ENCODE measurements around the gene EMP3. TPM values are rescaled to one million over a fixed set of nuclear protein-coding genes. Genes with fewer than 3 reads are reported as not detected.

EMP3 gene
- total and polyA plus RNA-seq, 2 of the 13 experiments (the other 11 are each of a cell fraction or from before 2014, with no cell fraction given) = 2.2 to 7.8 TPM

- intact Hi-C loops (cut with micrococcal nuclease; ENCODE audit: unreplicated experiment) = no loop called here
- H3K27ac ChIP-seq (ENCODE audit: extremely low read length, insufficient read depth, low read length) = peak overlapping the region; percentile 59
- no TSS peak for BruUV-seq (replicated peaks)
- H3K9me3 ChIP-seq (ENCODE audit: low read length) = peaks cover 6% of the 10 kb centered on the region; the same call in 1 of the 2 replicates
- CTCF ChIA-PET (ENCODE audit: low intra/inter-chr PET ratio, low total read pairs) = interaction anchor here (1.1 kb wide), 1 partner anchor 113 kb away, joined by 3 read pairs; the partner anchor contains the start of gene GRWD1
- DNase-seq (ENCODE audit: low spot score) = peak; percentile 93
- H2AFZ ChIP-seq (ENCODE audit: low read length) = no peak overlapping the region
- H3K9ac ChIP-seq (ENCODE audit: insufficient read depth, low read depth, low read length) = peak overlapping the region; percentile 71; the same call in 1 of the 2 replicates
- 4% methylated on average over 19 of the region's 25 CpGs for WGBS (ENCODE audit: low lambda C conversion rate)
- in situ Hi-C loops (cut with HindIII; ENCODE audit: extremely low pct_ligation_motif_present, low pct_unique_long_range_greater_than_20kb) = no loop called here
- H3K79me2 ChIP-seq (ENCODE audit: insufficient read depth, low read length) = no peaks in the 10 kb centered on the region
- peak overlapping the region; percentile 52 to 76 (median 56) for H3K4me3 ChIP-seq (replicated peaks in 1 of 3; ENCODE audit: insufficient read depth in 1 of 3, low read depth in 2 of 3, low read length in 3 of 3)
- H3K4me1 ChIP-seq (ENCODE audit: insufficient read depth, low read length) = peaks cover 17% of the 10 kb centered on the region
- peak; percentile 93 for ATAC-seq
- FAIRE-seq = peak; percentile 98
- H3K27me3 ChIP-seq (ENCODE audit: control insufficient read depth in 1 of 2, insufficient read depth in 2 of 2, low read length in 2 of 2) = no peaks in the 10 kb centered on the region
- no peaks in the 10 kb centered on the region for H3K36me3 ChIP-seq (replicated peaks in 1 of 2; ENCODE audit: control insufficient read depth in 1 of 2, insufficient read depth in 2 of 2, low read length in 2 of 2)
- no peaks in the 10 kb centered on the region for H4K20me1 ChIP-seq (ENCODE audit: insufficient read depth, low read length)
- POLR2A ChIA-PET = interaction anchor here (0.5 to 2.2 kb wide), 10 partner anchors 9 to 305 kb away, joined by 3 to 10 read pairs (median 4); partner anchors contain the start of genes KDELR1, RPL18, SPHK2 and SYNGR4
- H3K4me2 ChIP-seq (ENCODE audit: low read depth, low read length) = peak overlapping the region; percentile 94
- TF ChIP-seq ZNF598 (CRISPR knock-in tag; IDR thresholded peaks at IDR 0.05; ENCODE audit: borderline replicate concordance) (no peak), ZBTB43 (CRISPR knock-in tag; conservative IDR thresholded peaks at IDR 0.05) (no peak), XBP1 (CRISPR knock-in tag; IDR thresholded peaks at IDR 0.05) (no peak), IRF9 (CRISPR knock-in tag; IDR thresholded peaks at IDR 0.05; ENCODE audit: borderline replicate concordance) (no peak), TFAP4 (IDR thresholded peaks at IDR 0.05; ENCODE audit: borderline replicate concordance, low read depth) (peak; percentile 78; the same call in 1 of the 2 replicates), RFXAP (CRISPR knock-in tag; IDR thresholded peaks at IDR 0.05; ENCODE audit: borderline replicate concordance) (no peak), TRAFD1 (CRISPR knock-in tag; IDR thresholded peaks at IDR 0.05; ENCODE audit: borderline replicate concordance) (no peak), ZNF749 (CRISPR knock-in tag; IDR thresholded peaks at IDR 0.05; ENCODE audit: borderline replicate concordance) (no peak), PHB2 (IDR thresholded peaks at IDR 0.05; ENCODE audit: partially characterized antibody) (no peak), AGO2 (optimal IDR thresholded peaks at IDR 0.05; ENCODE audit: low read depth, low read length) (no peak), ZNF841 (CRISPR knock-in tag; IDR thresholded peaks at IDR 0.05; ENCODE audit: borderline replicate concordance) (no peak), ZBTB8A (CRISPR knock-in tag; IDR thresholded peaks at IDR 0.05; ENCODE audit: borderline replicate concordance, low read depth) (no peak), ZNF264 (CRISPR knock-in tag; IDR thresholded peaks at IDR 0.05) (no peak), GMEB1 (CRISPR knock-in tag; IDR thresholded peaks at IDR 0.05; ENCODE audit: borderline replicate concordance) (no peak), RARG (CRISPR knock-in tag; IDR thresholded peaks at IDR 0.05; ENCODE audit: low read depth) (no peak)
Observed at GRCh38 chr19:48332662-48333466, 7.5 kb downstream of the EMP3 start.
